ENCODE measurements around the gene ALDH1L1. TPM values are rescaled to one million over a fixed set of nuclear protein-coding genes. Genes with fewer than 3 reads are reported as not detected.
"Not testable (repeated sequence)": the region's sequence is repeated elsewhere in the genome, so short reads cannot be mapped to it uniquely, and the experiment has no call there.

The ALDH1L1 gene
- total RNA-seq, 1 experiment from 2014 or later: 0.36 TPM

GRCh38 chr3:126067959-126068358 is 112.4 kb downstream of the ALDH1L1 start:
- DNase-seq (ENCODE audit: low read depth, low spot score): no peak
- H3K4me3 ChIP-seq (ENCODE audit: low read depth in 2 of 2, low read length in 2 of 2): no peak overlapping the region
- H3K36me3 ChIP-seq (ENCODE audit: control insufficient read depth, insufficient read depth, low read length): no peaks in the 10 kb centered on the region
- no peak overlapping the region for H3K27ac ChIP-seq (ENCODE audit: low read length)
- no peak for TF ChIP-seq REST (IDR thresholded peaks at IDR 0.05; ENCODE audit: insufficient read depth in 1 of 2, low read depth in 2 of 2, low read length in 1 of 2)
- no peak for TF ChIP-seq SIN3A (IDR thresholded peaks at IDR 0.05; ENCODE audit: borderline replicate concordance, insufficient read depth, low read depth, low read length)
- no peak for TF ChIP-seq TCF7L2 (IDR thresholded peaks at IDR 0.05; ENCODE audit: low read depth, low read length)
- no peak for TF ChIP-seq POLR2AphosphoS5 (IDR thresholded peaks at IDR 0.05; ENCODE audit: low read depth, low read length)
- TF ChIP-seq CTCF (IDR thresholded peaks at IDR 0.05): no peak
- in situ Hi-C loops (cut with HindIII; ENCODE audit: low pct_unique_long_range_greater_than_20kb, low sequenced_read_pairs): no loop called here
- intact Hi-C loops (cut with micrococcal nuclease; ENCODE audit: unreplicated experiment): no loop called here
- no peaks in the 10 kb centered on the region for H3K4me1 ChIP-seq (ENCODE audit: control insufficient read depth, insufficient read depth, low read length)
- no peak for ATAC-seq
- H3K27me3 ChIP-seq (ENCODE audit: control insufficient read depth, insufficient read depth, low read length): no peaks in the 10 kb centered on the region
- no peaks in the 10 kb centered on the region for H3K9me3 ChIP-seq (ENCODE audit: control insufficient read depth, insufficient read depth, low read depth, low read length)
- POLR2A ChIA-PET: no interaction called here
- CTCF ChIA-PET: no interaction called here
- no TSS peak for BruUV-seq (replicated peaks)

- H3K9me3 ChIP-seq (ENCODE audit: control insufficient read depth, insufficient read depth, low read depth, low read length): not testable (repeated sequence)
These were observed 113.7 kb downstream of the ALDH1L1 start for GRCh38 chr3:126066676-126067075.

GRCh38 chr3:126065876-126066275 is 114.5 kb downstream of the ALDH1L1 start:
- H3K9me3 ChIP-seq (ENCODE audit: control insufficient read depth, insufficient read depth, low read depth, low read length): no peaks in the 10 kb centered on the region
- ATAC-seq (no peak), DNase-seq (ENCODE audit: low read depth, low spot score) (no peak)
- in situ Hi-C loops (cut with HindIII; ENCODE audit: low pct_unique_long_range_greater_than_20kb, low sequenced_read_pairs): no loop called here
- H3K4me1 ChIP-seq (ENCODE audit: control insufficient read depth, insufficient read depth, low read length): no peaks in the 10 kb centered on the region
- H3K36me3 ChIP-seq (ENCODE audit: control insufficient read depth, insufficient read depth, low read length): no peaks in the 10 kb centered on the region
- POLR2A ChIA-PET: no interaction called here
- BruUV-seq (replicated peaks): no TSS peak
- TF ChIP-seq CTCF (IDR thresholded peaks at IDR 0.05) (no peak), SIN3A (IDR thresholded peaks at IDR 0.05; ENCODE audit: borderline replicate concordance, insufficient read depth, low read depth, low read length) (no peak), POLR2AphosphoS5 (IDR thresholded peaks at IDR 0.05; ENCODE audit: low read depth, low read length) (no peak), TCF7L2 (IDR thresholded peaks at IDR 0.05; ENCODE audit: low read depth, low read length) (no peak)
- no peak overlapping the region for H3K27ac ChIP-seq (ENCODE audit: low read length)
- no peak overlapping the region for H3K4me3 ChIP-seq (ENCODE audit: low read depth in 2 of 2, low read length in 2 of 2)
- CTCF ChIA-PET: no interaction called here
- intact Hi-C loops (cut with micrococcal nuclease; ENCODE audit: unreplicated experiment): no loop called here
- no peaks in the 10 kb centered on the region for H3K27me3 ChIP-seq (ENCODE audit: control insufficient read depth, insufficient read depth, low read length)

More at GRCh38 chr3:126066676-126067075, 113.7 kb downstream of the ALDH1L1 start:
- ATAC-seq; DNase-seq (ENCODE audit: low read depth, low spot score); BruUV-seq (replicated peaks); in situ Hi-C loops (cut with HindIII; ENCODE audit: low pct_unique_long_range_greater_than_20kb, low sequenced_read_pairs); H3K4me3 ChIP-seq (ENCODE audit: low read depth in 2 of 2, low read length in 2 of 2); H3K27me3 ChIP-seq (ENCODE audit: control insufficient read depth, insufficient read depth, low read length); CTCF ChIA-PET; intact Hi-C loops (cut with micrococcal nuclease; ENCODE audit: unreplicated experiment); H3K4me1 ChIP-seq (ENCODE audit: control insufficient read depth, insufficient read depth, low read length); POLR2A ChIA-PET; H3K27ac ChIP-seq (ENCODE audit: low read length); H3K36me3 ChIP-seq (ENCODE audit: control insufficient read depth, insufficient read depth, low read length): not testable (repeated sequence)
